GM12875 (cell line): Measurements from ENCODE around the gene PODXL.

ENCODE experiments used
- H3K4me3 ChIP-seq: one replicate; pipeline ENCODE4 v1.5.1; 2011; ENCODE audit warnings: low read depth, low read length, control low read depth
- TF ChIP-seq, protein P1 (sequence below): IDR thresholded peaks from 2 replicates; pipeline ENCODE4 v1.5.1; 2011; ENCODE audit warnings: low read depth, mild to moderate bottlenecking, control low read depth, inconsistent platforms, low read length, moderate library complexity, borderline replicate concordance; ENCODE audit not compliant: insufficient read depth

The PODXL gene

DNA sequence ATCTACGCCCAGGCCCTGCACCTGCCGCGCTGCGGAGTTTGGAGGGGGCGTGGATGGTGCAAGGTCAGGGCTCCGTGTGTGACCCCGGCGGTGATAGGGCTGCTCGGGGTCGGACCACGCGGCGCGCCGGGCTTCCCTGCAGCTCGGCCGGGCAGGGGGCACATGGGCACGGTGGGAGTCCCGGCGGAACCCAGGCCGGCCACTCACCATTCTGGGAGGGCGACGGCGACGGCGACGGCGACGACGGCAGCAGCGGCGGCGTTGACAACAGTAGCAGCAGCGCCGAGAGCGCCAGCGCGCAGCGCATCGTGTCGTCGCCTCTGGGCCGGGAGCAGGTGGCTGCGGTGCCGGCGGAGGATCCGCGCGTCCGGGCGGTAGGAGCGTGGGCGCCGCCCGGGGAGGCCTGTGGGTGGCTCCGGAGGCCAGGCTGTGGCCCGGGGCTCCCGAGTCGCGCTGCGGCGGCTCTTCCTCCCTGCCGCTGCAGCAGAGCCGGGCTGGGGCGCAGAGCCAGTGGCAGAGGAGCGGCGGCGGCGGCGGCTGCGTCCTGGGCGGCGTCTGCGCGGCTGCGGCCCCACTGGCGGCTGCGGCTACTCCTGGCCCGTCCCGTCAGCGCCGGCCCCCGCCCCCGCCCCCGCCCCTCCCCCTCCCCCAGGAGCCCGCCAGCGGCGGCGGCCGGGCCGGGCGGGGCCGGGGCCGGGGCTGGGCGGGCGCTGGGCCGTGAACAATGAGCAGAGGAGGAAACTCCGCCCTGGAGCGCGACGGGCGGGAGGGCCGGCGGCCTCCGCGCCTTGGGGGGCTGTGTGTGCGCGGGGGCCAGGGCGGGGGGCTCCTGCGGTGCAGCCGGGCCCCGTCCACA is at the start of gene PODXL:
Gene PODXL, minus strand, starts transcription at position 576 of the 856 bp plus-strand sequence. Its CDS starts 269 bp downstream, at position 307.
- peak within 1 kb of the TSS; percentile 47 for H3K4me3 ChIP-seq
- TF ChIP-seq, protein P1, sequence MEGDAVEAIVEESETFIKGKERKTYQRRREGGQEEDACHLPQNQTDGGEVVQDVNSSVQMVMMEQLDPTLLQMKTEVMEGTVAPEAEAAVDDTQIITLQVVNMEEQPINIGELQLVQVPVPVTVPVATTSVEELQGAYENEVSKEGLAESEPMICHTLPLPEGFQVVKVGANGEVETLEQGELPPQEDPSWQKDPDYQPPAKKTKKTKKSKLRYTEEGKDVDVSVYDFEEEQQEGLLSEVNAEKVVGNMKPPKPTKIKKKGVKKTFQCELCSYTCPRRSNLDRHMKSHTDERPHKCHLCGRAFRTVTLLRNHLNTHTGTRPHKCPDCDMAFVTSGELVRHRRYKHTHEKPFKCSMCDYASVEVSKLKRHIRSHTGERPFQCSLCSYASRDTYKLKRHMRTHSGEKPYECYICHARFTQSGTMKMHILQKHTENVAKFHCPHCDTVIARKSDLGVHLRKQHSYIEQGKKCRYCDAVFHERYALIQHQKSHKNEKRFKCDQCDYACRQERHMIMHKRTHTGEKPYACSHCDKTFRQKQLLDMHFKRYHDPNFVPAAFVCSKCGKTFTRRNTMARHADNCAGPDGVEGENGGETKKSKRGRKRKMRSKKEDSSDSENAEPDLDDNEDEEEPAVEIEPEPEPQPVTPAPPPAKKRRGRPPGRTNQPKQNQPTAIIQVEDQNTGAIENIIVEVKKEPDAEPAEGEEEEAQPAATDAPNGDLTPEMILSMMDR: no peak

DNA sequence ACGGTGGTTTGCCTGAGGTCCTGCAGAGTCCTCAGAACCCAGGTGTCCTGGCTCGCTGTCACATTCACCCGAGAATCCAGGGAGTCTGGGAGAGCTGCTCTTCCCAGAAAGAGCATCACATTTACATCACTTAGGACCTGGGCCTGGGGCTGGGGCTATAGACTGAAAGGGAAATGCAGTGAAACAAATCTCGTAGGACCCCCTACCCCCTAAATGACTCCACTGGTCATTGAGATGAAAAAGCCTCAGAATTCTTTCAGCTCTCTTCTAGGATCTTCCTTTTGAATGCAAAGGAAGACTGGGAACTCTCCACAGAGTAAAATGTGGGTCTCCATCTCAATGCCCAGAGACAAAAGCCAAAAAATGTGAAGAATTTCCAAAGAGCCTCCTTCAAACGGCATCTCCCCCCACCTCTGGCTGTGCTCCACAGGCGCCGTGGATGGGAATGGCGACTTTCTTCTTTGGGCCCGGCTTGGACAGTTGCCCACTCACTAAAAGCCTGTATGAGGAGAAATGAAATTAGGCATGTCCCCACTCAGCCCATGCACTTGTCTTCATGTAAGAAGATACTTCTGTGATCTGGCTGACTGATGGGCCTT is 49.0 kb upstream of the PODXL start:
- H3K4me3 ChIP-seq: no peak overlapping the region
- TF ChIP-seq, protein P1: no peak

DNA sequence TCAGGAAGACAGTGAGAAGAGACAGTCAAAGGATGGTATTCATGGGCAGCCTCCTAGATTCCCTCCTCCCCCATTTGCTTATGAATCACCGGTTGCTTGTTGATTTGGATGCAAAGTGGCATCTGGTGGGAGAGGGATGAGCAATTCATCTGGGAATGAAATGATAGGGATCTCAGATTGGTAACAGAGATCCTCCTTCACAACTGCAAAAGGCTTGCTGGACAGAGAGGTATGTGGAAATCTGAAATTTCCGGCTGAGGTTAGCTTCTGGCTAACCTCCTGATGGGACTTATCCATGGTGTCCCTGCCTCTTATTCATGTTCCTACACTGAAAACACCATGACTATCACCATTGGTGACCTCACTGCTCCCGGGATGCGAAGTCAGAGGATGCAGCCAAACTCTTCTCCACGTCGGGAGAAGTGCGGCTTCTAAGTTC is 48.4 kb upstream of the PODXL start:
- H3K4me3 ChIP-seq: no peak overlapping the region
- TF ChIP-seq, protein P1: no peak

DNA sequence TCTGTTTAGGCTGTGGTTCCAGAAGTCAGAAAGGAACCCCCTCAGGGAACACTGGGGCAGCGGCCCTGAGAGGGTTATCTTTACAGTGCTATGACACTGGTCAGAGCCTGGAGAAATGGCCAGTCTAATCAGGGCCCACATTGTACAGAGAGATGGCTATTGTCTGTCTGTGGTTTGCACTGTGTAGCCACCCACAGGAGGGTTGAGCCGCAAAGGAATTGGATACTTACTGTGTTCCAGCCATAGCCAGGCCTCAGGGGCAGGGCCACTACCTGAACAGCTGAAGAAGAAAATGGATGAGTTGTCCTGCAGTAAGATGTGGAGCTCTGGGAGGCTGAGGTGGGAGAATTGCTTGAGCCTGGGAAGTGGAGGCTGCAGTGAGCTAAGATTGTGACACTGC is 47.5 kb upstream of the PODXL start:
- TF ChIP-seq, protein P1: no peak
- H3K4me3 ChIP-seq: no peak overlapping the region

DNA sequence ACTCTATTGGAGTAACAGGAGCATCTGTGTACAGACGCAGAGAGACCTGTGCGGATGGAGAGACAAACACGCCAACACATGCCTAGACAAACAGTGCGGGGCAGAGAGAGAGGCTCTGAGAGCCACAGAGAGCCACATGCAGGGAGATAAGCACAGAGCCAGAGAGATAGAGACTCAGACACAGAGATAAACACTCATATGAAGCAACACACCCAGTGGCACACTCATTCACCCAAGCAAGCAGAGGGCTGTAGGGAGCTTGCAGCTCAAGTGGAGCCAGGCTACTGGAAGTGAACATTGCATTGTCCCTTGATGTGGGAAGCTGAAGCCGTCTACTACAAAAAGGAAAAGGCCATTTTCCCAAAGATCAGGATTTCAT is 46.6 kb upstream of the PODXL start:
- TF ChIP-seq, protein P1: no peak

DNA sequence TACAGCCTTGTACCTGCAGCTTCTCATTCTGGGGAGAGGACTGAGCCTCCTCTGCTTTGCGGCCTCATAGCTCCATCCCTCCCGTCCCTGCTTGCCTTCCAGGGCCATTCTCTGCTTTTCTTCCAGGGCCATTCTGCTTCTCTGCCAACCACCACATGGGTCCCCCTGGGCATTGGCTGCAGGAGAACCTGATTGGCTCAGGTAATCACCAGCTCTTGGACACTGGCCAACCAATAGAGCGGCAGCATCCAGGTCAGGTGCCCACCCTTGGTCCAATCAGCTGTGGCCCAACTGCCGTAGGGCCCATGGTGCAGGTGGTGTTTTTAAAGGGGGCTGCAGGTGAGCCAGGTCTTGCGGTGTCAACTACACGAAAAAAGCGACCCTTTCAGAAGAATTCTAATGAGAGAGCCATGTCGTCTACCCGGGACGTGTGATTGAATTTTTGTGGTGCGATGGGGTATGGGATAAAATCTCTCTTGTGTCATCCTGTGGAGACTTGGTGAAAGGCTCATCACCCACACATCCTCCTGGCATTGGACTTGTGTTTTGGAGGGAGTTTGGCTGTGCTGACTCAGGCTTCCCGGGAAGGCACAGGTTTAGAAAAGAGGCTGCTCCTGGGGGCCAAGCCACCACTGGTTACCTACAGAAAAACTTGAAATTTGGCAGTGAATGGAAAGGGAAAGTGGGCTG is 46.0 kb upstream of the PODXL start:
- no peak overlapping the region for H3K4me3 ChIP-seq
- TF ChIP-seq, protein P1: no peak

More for the DNA sequence above, 46.6 kb upstream of the PODXL start:
- H3K4me3 ChIP-seq: no peak overlapping the region
